Fibroblast of pulmonary artery (primary cell): Measurements from ENCODE around the gene C5.

Experiments used
- DNase-seq: peaks from one replicate; pipeline ENCODE4 v3.0.0-alpha.2; 2010; ENCODE audit warnings: low read depth
- H3K4me3 ChIP-seq: replicated peaks from 2 replicates; pipeline ENCODE4 v1.5.1; 2011; ENCODE audit warnings: low read depth, mild to moderate bottlenecking, control low read depth, low read length, moderate library complexity
- CTCF ChIP-seq: IDR thresholded peaks from 2 replicates; pipeline ENCODE4 v1.5.1; 2011; ENCODE audit warnings: mild to moderate bottlenecking, control low read depth, low read length, inconsistent platforms; ENCODE audit errors: missing control alignments

The C5 gene

GRCh38 chr9:120904061-120904977, 145.8 kb downstream of the C5 start:
- no peak overlapping the region for H3K4me3 ChIP-seq
- DNase-seq = no peak
- no peak for TF ChIP-seq CTCF

GRCh38 chr9:120902569-120903535, 147.2 kb downstream of the C5 start:
- DNase-seq = no peak
- no peak overlapping the region for H3K4me3 ChIP-seq
- TF ChIP-seq CTCF = no peak
